Hepatocyte (in vitro differentiated cells): ENCODE measurements around the gene ASAP2. TPM values are rescaled to one million over a fixed set of nuclear protein-coding genes. Genes with fewer than 3 reads are reported as not detected.

Experiments
- DNase-seq: peaks from one replicate; pipeline ENCODE4 v3.0.0-alpha.2; 2016; ENCODE audit warnings: low spot score
- H2AFZ ChIP-seq: fragments of 200-600 bp; sonication (generic); 2 replicates; pipeline ENCODE4 v1.6.0; 2016; ENCODE audit warnings: antibody characterized with exemption, mild to moderate bottlenecking
- H3K27ac ChIP-seq: fragments of 200-600 bp; sonication (generic); 2 replicates; pipeline ENCODE4 v1.5.1; 2016; ENCODE audit warnings: mild to moderate bottlenecking
- H3K27me3 ChIP-seq: fragments of 200-600 bp; sonication (generic); 2 replicates; pipeline ENCODE4 v1.6.1; 2016
- H3K36me3 ChIP-seq: fragments of 200-600 bp; sonication (generic); replicated peaks from 2 replicates; pipeline ENCODE4 v1.5.1; 2016; ENCODE audit warnings: low read depth; ENCODE audit not compliant: insufficient read depth
- H3K4me1 ChIP-seq: fragments of 200-600 bp; sonication (generic); 2 replicates; pipeline ENCODE4 v1.5.1; 2016; ENCODE audit warnings: mild to moderate bottlenecking, moderate library complexity; ENCODE audit not compliant: insufficient read depth
- H3K4me2 ChIP-seq: fragments of 200-600 bp; sonication (generic); 2 replicates; pipeline ENCODE4 v1.6.0; 2016
- H3K4me3 ChIP-seq: fragments of 200-600 bp; sonication (generic); 2 replicates; pipeline ENCODE4 v1.5.1; 2016; ENCODE audit warnings: mild to moderate bottlenecking
- H3K79me2 ChIP-seq: fragments of 200-600 bp; sonication (generic); 2 replicates; pipeline ENCODE4 v1.6.0; 2017; ENCODE audit warnings: mild to moderate bottlenecking
- H3K9me2 ChIP-seq: fragments of 200-600 bp; sonication (generic); replicated peaks from 2 replicates; pipeline ENCODE4 v1.6.0; 2017; ENCODE audit warnings: mild to moderate bottlenecking; ENCODE audit not compliant: insufficient read depth
- H3K9me3 ChIP-seq: fragments of 200-600 bp; sonication (generic); 2 replicates; pipeline ENCODE4 v1.5.1; 2016; ENCODE audit warnings: low read depth, mild to moderate bottlenecking
- H4K20me1 ChIP-seq: fragments of 200-600 bp; sonication (generic); 2 replicates; pipeline ENCODE4 v1.6.0; 2016; ENCODE audit warnings: mild to moderate bottlenecking; ENCODE audit not compliant: insufficient read depth, poor library complexity, severe bottlenecking
- EZH2 ChIP-seq: fragments of 200-600 bp; sonication (generic); IDR thresholded peaks from 2 replicates; pipeline ENCODE4 v1.6.1; 2016; ENCODE audit warnings: antibody characterized with exemption, mild to moderate bottlenecking, borderline replicate concordance
- EZH2phosphoT487 ChIP-seq: fragments of 200-600 bp; sonication (generic); IDR thresholded peaks from one replicate; pipeline ENCODE4 v1.6.1; 2018; ENCODE audit warnings: antibody characterized with exemption, mild to moderate bottlenecking, low read depth, moderate library complexity; ENCODE audit not compliant: unreplicated experiment, severe bottlenecking
- WGBS: methylation state at CpG from one replicate; pipeline ENCODE4 v1.1.6; 2016; ENCODE audit warnings: low lambda C conversion rate; ENCODE audit errors: missing lambda C conversion rate; 5-methylcytosine and 5-hydroxymethylcytosine counted together
- polyA plus RNA-seq: library from polyadenylated mRNA; unstranded; fragments of >200 nt; fragmentation: Nextera tagmentation; extraction: Ambion mirVana; gene quantifications from 2 replicates; pipeline ENCODE4 v1.2.1, GENCODE V29; 2016
- total RNA-seq: library from RNA; depleted of rRNA; stranded (reverse); fragments of >200 nt; gene quantifications from 2 replicates; pipeline ENCODE4 v1.2.3, GENCODE V29; 2014
- TF ChIP-seq, protein P1 (sequence below): fragments of 200-600 bp; sonication (generic); IDR thresholded peaks from 2 replicates; pipeline ENCODE4 v1.5.1; 2016; ENCODE audit warnings: antibody characterized with exemption, mild to moderate bottlenecking; ENCODE audit not compliant: poor library complexity

The ASAP2 gene
- total and polyA plus RNA-seq, 2 experiments from 2014 or later = 13.7 to 21.3 TPM

DNA sequence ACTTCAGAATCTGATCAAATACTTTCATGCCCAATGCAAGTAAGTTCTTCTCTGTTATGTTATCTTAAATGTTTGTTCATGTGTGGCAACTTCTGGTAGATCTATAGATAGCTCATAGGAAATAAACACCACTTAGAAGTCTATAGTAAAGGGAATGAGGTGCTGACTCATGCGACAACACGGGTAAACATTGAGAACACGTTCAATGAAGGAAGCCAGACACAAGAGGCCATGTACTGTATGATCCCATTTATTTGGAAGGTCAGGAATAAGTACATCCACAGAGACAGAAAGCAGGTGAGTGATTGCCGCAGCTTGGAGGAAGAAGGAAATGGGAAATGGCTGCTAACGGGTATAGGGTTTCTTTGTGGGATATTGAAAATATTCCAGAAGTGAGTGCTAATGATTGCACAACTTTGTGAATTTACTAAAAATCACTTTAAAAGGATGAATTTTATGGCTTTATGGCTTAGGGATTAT lies 121.3 kb downstream of the ASAP2 start:
- peaks cover 12% of the 10 kb centered on the region for H3K4me1 ChIP-seq
- H3K9me2 ChIP-seq = no peaks in the 10 kb centered on the region
- DNase-seq = no peak
- H3K27ac ChIP-seq = no peak overlapping the region
- H3K4me2 ChIP-seq = no peak overlapping the region
- no peaks in the 10 kb centered on the region for H4K20me1 ChIP-seq
- H2AFZ ChIP-seq = no peak overlapping the region
- H3K36me3 ChIP-seq = no peaks in the 10 kb centered on the region
- H3K79me2 ChIP-seq = no peaks in the 10 kb centered on the region
- no peak overlapping the region for H3K4me3 ChIP-seq
- 69% methylated on average over 5 of the region's 5 CpGs for WGBS
- H3K27me3 ChIP-seq = no peaks in the 10 kb centered on the region
- TF ChIP-seq, protein P1, sequence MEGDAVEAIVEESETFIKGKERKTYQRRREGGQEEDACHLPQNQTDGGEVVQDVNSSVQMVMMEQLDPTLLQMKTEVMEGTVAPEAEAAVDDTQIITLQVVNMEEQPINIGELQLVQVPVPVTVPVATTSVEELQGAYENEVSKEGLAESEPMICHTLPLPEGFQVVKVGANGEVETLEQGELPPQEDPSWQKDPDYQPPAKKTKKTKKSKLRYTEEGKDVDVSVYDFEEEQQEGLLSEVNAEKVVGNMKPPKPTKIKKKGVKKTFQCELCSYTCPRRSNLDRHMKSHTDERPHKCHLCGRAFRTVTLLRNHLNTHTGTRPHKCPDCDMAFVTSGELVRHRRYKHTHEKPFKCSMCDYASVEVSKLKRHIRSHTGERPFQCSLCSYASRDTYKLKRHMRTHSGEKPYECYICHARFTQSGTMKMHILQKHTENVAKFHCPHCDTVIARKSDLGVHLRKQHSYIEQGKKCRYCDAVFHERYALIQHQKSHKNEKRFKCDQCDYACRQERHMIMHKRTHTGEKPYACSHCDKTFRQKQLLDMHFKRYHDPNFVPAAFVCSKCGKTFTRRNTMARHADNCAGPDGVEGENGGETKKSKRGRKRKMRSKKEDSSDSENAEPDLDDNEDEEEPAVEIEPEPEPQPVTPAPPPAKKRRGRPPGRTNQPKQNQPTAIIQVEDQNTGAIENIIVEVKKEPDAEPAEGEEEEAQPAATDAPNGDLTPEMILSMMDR = no peak
- no peak for TF ChIP-seq EZH2phosphoT487
- no peak for TF ChIP-seq EZH2
- H3K9me3 ChIP-seq = no peaks in the 10 kb centered on the region

DNA sequence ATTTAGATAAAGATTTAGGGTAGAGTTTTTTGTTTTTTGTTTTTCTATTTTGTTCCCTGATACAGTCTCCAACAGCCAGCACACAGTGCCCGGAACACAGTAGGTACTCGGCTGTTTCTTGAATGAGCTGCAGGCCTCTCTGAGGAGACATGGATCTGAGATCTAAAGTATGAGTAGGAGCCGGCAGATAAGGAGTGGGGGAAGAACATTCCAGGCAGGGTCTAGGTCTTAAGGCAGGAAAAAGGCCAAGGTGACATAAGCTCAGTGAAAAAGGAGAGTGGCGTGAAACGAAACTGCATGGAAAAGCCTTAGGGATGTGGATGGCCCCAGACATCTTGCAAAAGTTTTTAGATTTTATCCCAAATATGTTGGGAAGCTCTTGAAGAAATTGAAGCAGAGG lies 122.3 kb downstream of the ASAP2 start:
- no peaks in the 10 kb centered on the region for H3K79me2 ChIP-seq
- no peak for DNase-seq
- H4K20me1 ChIP-seq = no peaks in the 10 kb centered on the region
- H3K36me3 ChIP-seq = no peaks in the 10 kb centered on the region
- WGBS = 67% methylated on average over 5 of the region's 5 CpGs
- H3K4me1 ChIP-seq = peaks cover 12% of the 10 kb centered on the region
- H3K27me3 ChIP-seq = no peaks in the 10 kb centered on the region
- H3K27ac ChIP-seq = peak overlapping the region; percentile 16
- no peak overlapping the region for H2AFZ ChIP-seq
- no peaks in the 10 kb centered on the region for H3K9me3 ChIP-seq
- no peak overlapping the region for H3K4me2 ChIP-seq
- TF ChIP-seq, protein P1 = no peak
- no peak for TF ChIP-seq EZH2phosphoT487
- TF ChIP-seq EZH2 = no peak
- H3K4me3 ChIP-seq = no peak overlapping the region
- no peaks in the 10 kb centered on the region for H3K9me2 ChIP-seq

DNA sequence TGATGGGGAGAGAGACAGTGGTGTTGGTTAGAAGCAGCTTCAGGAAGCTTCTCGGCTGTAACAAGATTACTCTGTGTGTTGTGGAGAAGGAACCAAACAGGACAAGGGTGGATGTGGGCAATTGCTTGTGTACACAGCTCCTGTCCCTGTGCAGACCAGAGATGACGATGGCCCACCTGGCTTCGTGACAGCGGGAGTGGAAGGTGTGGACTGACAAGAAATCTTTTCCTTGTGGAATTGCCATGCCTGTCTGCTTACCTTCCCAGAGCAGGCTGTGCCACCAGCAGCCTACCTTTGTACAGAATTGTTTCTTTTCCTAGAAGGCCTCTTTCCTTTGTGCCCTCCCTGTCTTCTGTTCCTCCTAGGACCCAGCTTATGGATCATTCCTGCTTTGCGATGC lies 122.9 kb downstream of the ASAP2 start:
- Histone ChIP-seq H3K27me3 (no peaks in the 10 kb centered on the region), H3K4me1 (peaks cover 12% of the 10 kb centered on the region), H3K79me2 (no peaks in the 10 kb centered on the region), H3K9me2 (no peaks in the 10 kb centered on the region), H3K9me3 (no peaks in the 10 kb centered on the region), H3K36me3 (no peaks in the 10 kb centered on the region), H3K27ac (no peak overlapping the region), H4K20me1 (no peaks in the 10 kb centered on the region), H3K4me2 (no peak overlapping the region), H2AFZ (no peak overlapping the region), H3K4me3 (no peak overlapping the region)
- 90% methylated on average over 5 of the region's 5 CpGs for WGBS
- DNase-seq = no peak
- no peak for TF ChIP-seq EZH2phosphoT487
- TF ChIP-seq, protein P1 = no peak
